GM19328 (cell line): ENCODE results near the gene STX10.
"Not testable (repeated sequence)": the region's sequence is repeated elsewhere in the genome, so short reads cannot be mapped to it uniquely, and the experiment has no call there.

Source experiments
- ATAC-seq: cut with Tn5 transposase; IDR thresholded peaks from one replicate; pipeline ENCODE4 v1.9.1; 2021; ENCODE audit warnings: mild to moderate bottlenecking, moderate library complexity; ENCODE audit not compliant: unreplicated experiment

Gene STX10

DNA sequence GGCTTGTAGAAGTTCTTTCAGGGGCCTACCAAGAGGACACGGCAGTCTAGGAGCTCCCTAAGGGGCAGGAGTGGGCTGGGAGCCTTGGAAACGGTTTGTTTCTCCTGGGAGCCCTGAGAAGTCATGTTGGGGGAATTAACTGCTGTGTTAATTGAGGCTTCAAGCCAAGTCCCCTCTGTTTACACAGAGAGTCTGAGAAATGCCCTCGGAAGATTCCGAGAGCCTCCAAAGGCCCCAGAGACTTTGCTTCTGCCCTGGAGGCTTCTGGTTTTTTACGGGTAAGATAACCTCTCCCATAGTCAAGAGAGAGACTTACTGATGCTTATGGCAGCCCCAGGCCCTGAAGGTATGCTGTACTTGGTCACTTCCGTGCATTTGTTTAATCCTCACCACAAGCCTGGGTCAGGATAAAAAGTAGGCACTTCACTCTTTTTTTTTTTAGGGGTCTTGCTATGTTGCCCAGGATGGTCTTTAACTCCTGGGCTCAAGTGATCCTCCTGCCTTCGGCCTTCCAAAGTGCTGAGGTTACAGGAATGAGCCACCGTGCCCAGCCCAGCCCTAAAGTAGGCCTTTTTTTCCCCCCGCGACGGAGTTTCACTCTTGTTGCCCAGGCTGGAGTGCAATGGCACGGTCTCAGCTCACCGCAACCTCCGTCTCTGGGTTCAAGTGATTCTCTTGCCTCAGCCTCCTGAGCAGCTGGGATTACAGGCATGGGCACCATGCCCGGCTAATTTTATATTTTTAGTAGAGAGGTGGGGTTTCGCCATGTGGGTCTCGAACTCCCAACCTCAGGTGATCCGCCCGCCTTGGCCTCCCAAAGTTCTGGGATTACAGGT lies 15.2 kb upstream of the STX10 start:
- no peak for ATAC-seq

DNA sequence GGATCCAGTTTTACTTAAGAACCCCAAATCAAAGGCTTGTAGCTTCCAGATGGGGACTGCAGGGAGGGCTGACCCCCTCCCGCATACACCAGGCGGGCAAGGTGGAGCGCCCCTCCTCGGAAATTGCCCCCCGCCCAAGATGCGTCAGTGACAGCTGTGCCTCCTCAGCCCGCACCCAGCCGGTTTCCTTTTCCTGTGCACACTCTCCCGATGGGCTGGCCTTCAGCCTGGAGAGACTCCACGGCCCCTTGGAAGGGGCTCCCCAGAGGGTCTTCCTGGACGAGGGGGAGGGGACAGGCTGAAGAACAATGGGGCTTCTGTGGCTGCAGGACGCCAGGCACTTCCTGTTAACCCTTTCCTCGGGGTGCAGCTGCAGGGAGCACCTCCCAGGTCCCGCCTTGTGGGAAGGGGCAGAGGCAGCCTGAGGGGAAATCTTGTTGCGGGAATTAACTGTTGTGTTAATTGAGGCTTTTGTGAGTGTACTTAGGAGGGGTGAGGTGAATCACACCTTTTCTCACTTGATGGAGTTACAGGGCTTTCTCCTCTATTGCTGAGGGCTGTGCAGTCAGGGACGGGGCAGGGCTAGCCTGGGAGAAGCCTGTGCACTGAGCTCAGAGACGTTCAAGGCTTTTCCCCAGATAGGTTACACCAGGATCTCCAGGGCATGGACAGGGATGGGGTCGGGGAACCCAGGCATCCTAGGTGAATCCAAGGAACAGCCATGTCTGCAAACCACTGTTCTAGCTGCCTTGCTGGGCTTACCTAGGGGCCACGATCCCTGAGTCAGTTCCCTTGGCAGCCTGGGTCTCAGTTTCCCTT lies 14.4 kb upstream of the STX10 start:
- no peak for ATAC-seq

DNA sequence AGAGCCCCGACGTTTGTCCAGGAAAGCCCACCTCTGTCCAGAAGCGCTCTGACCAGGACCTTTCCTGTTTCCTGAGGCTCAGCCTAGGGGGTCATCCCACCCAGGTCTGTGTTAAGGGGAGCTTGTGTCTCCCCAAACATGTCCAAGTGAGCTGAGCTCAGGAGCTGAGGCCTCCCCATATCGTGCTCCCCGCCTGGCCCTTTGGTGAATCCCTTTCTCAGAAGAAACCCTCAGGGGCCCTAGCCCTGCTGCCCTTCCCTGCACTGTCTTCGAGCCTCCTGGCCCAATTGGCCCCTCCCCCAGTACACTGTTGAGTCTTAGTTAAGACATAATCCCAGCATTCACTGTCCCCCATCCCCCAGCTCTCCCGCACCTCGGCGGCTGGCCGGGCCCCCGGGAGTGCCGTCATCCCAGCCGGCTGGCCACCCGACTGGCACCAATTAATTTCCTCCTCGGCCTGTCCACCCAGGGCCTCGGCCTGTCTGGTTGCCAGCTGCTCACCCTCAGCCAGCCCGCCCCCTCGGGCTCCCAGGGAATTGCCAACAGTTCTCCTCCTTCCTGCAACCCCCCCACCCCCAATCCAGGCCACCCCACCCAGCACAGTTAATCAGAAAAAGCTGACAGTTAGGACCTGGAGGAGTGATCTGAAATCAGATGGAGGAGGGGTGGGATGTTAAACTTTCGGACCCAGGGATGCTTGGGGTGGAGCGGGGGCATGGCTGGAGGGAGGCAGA lies 13.6 kb upstream of the STX10 start:
- no peak for ATAC-seq

DNA sequence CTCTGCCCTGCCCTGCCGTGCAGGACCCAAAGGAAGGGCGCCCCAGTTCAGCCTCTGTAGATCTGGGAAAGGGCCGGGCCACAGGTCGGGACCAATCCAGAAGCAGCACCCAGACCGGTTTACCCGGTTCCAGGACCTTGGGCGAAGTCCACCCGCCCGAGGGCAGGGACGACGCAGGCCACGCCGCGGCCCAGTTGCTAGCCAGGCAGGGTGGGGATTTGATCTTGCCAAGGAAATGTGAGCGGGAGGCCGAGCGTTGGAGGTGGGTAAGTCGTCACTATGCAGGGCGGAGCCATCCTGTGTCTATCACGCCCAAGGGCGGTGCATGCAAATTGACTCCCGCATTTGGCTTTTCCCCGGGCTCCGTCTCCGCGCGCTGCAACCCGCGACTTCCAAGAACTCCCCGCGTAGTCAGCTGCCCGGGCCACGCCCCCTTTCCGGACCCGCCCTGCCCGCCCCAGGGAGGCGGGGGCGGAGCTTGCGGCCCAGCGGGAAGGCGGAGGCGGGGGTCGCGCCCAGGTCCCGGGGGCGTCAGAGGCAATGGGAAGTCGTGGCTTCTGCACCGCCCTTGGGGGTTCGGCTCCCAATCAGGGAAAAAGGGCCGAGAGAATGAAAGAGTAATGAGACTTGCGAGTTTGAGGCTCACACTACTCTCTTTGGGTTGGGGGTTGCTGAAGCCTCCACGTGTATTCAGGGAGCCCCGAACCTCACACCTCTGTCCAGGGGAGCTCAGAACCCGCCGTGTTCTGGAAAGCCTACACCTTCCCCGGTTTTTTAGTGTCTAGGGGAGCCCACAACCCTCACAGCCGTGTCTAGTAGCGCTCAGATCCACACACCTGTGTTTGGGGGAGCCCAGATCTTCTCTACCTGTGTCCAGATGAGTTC lies 12.8 kb upstream of the STX10 start:
- ATAC-seq = no peak

DNA sequence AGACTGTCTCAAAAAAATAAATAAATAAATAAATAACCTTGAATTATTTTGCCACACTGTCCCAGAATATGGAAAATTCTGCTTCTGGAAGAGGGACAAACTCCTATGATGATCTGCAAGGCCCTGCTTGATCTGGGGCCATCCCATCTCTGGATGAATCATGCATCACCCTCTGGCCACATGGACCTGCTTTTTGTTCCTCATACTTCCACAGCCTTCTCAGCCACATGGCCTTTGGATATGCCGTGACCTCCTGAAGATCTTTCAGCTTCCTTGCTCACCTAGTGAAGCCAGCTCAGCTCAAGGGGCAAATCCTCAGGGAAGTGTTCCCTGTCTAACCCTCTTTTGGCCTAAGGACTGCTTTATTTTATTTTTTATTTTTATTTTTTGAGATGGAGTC lies 10.4 kb upstream of the STX10 start:
- ATAC-seq = no peak

DNA sequence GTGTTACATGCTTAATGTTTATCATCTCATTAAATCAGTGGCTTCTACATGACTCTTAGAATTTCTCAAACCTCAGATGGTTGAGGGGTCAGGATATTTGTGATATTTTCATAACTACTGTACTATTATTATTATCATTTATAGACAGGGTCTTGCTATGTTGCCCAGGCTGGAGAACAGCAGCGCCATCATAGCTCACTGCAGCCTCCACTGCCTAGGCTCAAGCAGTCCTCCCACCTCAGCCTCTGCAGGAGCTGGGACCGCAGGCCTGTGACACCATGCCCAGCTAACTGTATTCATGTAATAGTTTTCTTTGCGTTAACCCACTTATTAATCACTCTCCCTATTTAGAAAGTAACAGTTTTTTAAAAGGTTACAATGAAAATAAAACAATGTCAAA lies 9.5 kb upstream of the STX10 start:
- ATAC-seq = no peak

DNA sequence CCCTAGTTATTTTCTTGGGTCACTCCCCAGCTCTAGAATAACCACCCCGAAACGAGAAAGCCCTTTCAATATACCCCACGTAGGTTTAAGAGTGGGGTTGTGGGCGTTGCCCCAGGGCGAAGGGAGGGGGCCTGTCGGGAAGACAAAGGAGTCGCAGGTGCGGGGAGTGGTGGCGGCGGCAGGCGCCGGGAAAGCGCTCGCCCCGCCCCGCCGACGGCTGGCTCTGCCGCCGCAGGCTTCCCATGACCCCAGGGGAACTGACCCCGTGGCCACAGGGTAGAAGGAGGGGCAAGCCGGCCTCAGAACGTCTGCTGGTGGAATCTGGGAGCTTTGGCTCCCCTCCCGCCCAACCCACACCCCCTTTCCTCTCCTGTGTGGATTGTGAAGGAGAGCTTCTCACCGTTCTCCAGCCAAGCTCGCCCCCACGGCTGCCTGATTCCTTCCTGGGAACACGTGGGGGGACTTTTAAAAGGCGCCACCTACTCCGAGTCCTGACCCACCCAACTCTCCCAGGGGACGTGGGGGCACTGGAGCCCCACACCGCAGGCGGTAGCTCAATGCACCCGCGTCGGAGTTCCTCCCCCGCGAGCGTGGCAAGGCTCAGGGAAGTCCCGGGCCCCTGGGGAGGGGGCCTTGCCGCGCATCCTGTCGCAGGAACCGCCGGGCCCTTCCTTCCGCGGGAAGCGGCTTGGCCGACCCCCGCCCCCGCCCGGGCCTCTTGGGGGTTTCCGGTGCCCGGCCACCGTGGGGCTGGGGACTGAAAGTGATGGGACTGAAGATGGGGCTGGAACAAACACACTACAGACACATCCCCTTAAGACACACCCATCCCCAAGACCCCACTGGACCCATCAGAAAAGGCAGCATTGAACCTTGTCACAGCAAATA lies 5.5 kb upstream of the STX10 start:
- ATAC-seq = no peak

DNA sequence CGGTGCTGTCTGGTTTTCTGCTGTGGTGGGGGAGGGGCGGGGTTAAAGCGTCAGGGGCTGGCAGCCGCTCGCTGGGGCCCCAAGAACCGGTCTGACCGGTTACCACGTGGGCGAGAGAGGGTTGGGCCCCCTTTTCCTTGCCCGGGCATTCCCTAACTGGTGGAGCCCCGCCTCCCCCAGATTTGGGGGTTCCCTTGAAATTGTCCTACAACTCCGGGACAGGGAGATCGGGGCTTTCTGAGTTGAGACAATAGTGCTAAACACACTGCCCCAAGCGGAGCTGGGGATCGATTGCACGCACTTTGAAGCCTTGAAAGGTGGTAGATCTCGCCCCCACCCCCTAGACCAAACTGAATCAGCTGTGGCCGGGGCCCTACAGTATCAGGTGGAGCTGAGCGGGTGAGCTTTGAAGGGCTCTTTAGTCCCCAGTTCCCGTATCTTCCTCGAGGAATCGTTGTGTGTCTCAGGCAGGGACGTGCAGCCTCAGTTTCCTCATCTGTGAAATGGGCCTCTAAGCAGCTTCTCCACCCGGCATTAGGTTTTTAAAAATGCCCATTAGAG lies 4.8 kb upstream of the STX10 start:
- no peak for ATAC-seq

DNA sequence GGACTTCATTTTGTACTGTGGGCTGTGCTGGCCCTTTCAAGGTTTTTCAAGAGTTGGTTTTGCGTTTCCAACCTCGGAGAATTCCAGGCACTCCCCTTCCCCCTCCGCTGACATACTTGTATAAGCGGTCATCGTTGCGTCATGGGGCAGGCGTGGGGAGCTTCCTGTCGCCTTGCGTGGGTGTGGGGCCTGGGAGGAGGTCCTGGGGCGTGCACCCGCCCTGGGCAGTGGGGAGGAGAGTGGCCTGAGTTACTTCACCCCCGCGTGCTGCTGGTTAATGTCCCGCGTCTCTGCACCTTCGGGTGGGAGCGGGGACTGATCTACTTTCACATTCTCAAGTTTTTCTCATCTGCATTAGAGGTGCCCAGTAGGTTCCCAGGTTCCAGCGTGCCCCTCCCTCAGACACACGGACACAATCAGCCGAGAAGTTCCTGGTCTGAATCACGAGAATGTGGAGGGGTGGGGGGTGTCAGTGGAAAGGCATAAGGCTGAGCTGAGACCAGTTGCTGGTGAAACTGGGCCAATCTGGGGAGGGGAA lies 4.1 kb upstream of the STX10 start:
- no peak for ATAC-seq

DNA sequence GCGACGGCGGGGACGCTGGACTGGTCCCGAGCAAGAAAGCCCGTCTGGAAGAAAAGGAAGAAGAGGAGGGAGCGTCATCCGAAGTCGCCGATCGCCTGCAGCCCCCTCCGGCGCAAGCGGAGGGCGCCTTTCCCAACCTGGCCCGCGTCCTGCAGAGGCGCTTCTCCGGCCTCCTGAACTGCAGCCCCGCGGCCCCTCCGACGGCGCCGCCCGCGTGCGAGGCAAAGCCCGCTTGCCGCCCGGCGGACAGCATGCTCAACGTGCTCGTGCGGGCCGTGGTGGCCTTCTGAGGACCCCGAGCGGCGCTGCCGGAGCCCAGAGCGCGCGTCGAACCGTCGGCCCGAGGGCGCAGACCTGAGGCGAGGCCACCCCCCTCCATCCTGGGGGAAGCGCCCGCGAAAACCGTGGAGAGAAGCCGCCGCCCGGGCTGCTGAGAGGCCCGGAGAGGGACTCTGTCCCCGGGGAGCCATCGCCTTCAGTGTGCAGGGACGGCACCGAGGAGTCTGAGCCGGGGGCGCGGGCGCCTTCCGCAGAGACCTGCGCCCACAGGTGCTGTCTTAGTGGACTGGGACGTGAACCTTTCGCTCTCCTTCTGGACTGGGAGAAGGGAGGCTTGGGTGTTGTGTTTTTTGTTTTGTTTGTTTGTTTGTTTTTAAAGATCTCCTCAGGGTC lies 3.5 kb upstream of the STX10 start:
- no peak for ATAC-seq

DNA sequence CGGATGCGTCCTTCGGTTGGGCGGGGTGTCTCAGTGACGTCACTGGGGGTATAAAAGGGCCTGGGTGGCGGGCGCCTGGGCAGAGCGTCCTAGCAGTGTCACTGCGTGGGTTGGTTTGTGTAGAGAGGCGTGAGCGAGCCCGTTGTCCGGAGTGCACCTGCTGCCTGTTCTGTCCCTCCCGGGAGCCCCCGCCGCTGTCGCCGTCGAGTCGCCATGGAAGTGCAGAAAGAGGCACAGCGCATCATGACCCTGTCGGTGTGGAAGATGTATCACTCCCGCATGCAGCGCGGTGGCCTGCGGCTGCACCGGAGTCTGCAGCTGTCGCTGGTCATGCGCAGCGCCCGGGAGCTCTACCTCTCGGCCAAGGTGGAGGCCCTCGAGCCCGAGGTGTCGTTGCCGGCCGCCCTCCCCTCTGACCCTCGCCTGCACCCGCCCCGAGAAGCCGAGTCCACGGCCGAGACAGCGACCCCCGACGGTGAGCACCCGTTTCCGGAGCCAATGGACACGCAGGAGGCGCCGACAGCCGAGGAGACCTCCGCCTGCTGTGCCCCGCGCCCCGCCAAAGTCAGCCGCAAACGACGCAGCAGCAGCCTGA lies 2.9 kb upstream of the STX10 start:
- no peak for ATAC-seq

DNA sequence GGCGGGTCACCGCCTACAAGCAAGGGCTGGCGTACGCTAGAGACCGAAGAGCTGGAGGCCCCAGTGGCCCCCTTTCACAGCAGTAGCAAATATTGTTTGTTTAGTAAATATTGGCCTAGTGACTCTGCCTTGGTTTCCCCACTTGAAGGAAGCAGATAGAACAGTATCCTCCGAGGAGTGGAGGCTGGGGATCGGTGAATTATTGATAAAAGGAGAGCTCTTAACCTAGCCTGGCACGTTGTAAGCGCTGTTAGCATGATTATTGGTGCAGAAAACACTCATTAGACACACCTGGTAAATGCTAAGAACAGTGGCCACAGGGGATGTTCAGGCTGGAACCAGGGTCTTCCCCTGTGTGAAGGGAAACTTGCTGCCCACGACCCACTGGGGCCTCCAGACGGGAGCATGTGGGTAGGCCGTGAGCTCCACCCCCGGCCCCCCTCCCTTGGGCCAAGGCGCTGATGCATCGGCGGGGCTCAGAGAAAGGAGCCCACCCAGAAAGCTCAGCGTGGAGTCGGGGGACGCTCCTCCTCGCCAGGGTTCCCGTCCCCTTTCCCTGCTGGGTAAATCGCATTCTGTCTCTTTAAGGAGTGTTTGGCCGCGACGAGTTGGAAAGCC lies 2.3 kb upstream of the STX10 start:
- ATAC-seq = no peak

DNA sequence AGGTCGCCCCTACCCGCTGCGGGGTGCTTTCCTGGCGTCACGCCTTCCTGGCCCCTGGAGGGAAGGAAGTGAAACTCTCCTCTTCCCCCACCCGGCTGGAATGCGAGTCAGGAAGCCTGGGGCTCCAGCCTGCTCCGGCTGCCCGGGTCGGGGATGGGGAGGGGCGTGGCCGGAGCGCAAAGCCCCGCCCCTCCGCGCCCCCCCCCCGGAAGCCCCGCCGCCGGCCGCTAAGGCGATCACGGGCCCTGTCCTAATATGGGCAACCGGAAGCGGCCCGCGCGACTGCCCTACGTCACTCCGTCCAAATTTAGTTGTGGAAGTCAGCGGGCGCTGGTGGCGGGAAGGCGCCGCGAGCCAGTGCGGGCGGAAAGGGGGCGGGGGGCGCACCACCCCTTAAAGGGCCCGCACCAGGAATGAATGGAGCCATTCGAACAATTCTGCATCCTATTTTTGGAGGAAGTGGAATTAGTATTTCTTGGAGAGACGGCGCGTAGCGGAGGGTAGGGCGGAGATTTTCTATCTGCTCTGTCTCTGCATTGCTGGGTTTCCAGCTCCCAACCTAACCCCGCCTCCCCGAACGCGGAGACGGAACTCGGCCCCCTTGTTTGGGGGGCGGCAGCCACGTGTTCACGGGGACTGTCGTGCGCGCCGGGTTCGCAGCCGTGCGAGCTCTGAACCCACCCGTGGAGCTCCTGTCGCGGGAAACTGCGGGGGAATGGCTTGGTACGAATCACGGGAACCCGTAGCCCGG lies 1.6 kb upstream of the STX10 start:
- peak; percentile 47 for ATAC-seq

DNA sequence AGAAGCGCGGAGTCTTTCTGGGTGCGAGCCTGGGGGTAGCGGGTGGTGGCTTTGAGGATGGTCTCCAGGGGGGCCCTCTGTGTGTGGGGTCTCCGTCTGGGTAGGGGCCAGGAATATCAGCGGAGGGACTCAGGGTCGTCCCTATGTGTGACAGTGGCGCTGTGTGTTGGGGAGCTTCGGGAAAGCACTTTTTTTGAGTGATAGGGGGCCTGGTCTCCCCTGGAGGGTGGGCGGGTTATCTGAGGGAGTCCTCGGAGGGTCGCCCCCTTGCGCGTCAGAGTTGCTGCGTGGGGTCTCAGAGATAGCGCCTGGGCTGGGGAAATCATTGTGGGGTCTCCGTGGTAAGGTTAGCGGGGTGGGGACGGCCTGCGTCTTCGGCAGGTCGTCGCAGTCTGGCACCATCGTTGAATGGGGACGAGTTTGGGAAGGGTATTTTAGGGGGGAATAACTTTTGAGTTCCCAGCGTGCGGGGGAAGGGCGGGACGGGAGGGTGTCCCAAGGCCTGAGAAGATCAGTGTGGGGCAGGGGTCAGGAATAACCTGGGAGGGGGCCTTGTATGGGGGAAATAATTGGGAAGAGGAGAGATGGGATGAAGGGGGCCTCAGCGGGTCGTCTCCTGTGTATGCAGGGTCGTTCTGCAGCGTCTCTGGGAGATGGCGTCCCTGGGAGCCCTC lies 893 bp upstream of the STX10 start:
- no peak for ATAC-seq

DNA sequence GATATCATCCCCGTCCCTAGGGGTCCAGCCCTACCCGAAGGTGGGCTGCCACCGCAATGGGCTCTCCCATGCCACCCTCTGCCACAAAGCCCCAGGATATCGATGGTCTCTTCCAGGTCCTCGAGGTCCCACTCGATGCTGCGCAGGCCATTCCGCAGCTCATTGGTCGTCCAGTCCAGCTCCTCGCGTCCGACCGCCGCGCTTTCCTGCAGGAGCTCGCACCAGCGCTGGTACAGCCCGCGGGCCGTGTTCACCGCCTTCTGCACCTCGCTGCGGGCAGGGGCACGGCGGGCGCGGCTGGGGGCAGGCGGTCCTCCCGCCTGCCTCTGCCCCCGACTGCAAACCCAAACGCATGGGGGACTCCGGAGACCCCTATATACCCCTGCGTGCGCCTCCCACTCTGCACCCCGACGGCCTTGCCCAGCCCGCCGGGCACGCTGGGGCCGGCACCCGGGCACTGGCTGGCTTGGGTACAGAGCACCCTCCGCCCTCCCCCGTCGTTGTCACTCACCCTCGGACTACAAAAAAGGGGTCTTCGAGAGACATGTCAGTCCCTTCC lies 468 bp downstream of the STX10 start:
- no peak for ATAC-seq

DNA sequence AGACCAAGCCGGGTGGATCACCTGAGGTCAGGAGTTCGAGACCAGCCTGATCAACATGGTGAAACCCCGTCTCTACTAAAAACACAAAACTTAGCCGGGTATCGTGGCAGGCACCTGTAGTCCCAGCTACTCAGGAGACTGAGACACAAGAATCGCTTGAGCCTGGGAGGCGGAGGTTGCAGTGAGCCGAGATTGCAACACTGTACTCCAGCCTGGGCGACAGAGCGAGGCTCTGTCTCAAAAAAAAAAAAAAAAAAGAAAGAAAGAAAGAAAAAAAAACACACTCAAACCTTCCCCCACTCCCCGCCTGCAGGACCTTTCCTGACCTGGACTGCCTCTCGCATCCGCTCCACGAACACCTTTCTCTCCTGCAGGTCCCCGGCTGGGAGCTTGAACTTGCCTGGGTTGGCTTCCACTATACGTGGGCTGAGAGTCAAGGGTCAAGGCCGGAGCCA lies 975 bp downstream of the STX10 start:
- not testable (repeated sequence) for ATAC-seq
